GM12878 (cell line): ENCODE measurements around the gene NOTCH1. TPM values are rescaled to one million over a fixed set of nuclear protein-coding genes. Genes with fewer than 3 reads are reported as not detected.
A peak's percentile ranks its signal among the peaks of the same experiment; 100 is the strongest.

Source experiments
- ATAC-seq: fragments of 200-7000 bp; cut with Tn5 transposase; 3 replicates; pipeline ENCODE4 v1.9.1; 2020; ENCODE audit warnings: mild to moderate bottlenecking, moderate library complexity
- BruUV-seq: library from RNA; stranded (reverse); fragments of 400-500 nt; replicated peaks from 2 replicates; lab custom pipeline; 2021; lab: Mats Ljungman, UMichigan
- CTCF ChIA-PET: fragments of 300-600 bp; sonication (Branson Sonifier 250); formaldehyde crosslinking; extraction: SDS; loops from one replicate; lab custom pipeline; 2021; ENCODE audit warnings: inconsistent platforms; lab: Yijun Ruan, JAX
- POLR2A ChIA-PET: fragments of 350-600 bp; formaldehyde crosslinking; extraction: SDS; loops from one replicate; lab custom pipeline; 2021; ENCODE audit warnings: inconsistent platforms; lab: Charles Lee
- RAD21 ChIA-PET: fragments of 300-600 bp; sonication (Branson Sonifier 250); formaldehyde crosslinking; loops from one replicate; lab custom pipeline; 2023; ENCODE audit warnings: antibody characterized with exemption; ENCODE audit not compliant: unreplicated experiment; lab: Charles Lee
- SMC1A ChIA-PET: fragments of 300-600 bp; sonication (Branson Sonifier 250); formaldehyde crosslinking; loops from one replicate; lab custom pipeline; 2023; ENCODE audit not compliant: unreplicated experiment, uncharacterized antibody; lab: Charles Lee
- DNase-seq: peaks from one replicate; pipeline ENCODE4 v3.0.0-alpha.2; 2011; ENCODE audit warnings: low read depth, low spot score
- FAIRE-seq: peaks from 3 replicates; lab custom pipeline; 2011; peaks lifted over from hg19 to GRCh38; lab: Jason Lieb, UNC
- H2AFZ ChIP-seq: 2 replicates; pipeline ENCODE4 v1.6.0; 2011; ENCODE audit warnings: low read depth, low read length, control low read depth; ENCODE audit not compliant: control insufficient read depth
- H3K27ac ChIP-seq: 2 replicates; pipeline ENCODE4 v1.5.1; 2011; ENCODE audit warnings: control low read depth; ENCODE audit not compliant: control insufficient read depth, insufficient read depth
- H3K27me3 ChIP-seq, 2 experiments: replicated peaks in 1 of 2; 2 replicates each; pipeline versions ENCODE4 v1.6.0 to v1.6.1; 2011; ENCODE audit warnings: low read length in 1 of 2; ENCODE audit not compliant: control insufficient read depth in 2 of 2, insufficient read depth in 2 of 2
- H3K36me3 ChIP-seq, 2 experiments: 2 replicates each; pipeline ENCODE4 v1.5.1; 2011; ENCODE audit warnings: low read length in 1 of 2; ENCODE audit not compliant: control insufficient read depth in 2 of 2, insufficient read depth in 2 of 2
- H3K4me1 ChIP-seq: 2 replicates; pipeline ENCODE4 v1.6.1; 2011; ENCODE audit warnings: mild to moderate bottlenecking, low read length, moderate library complexity, mixed read lengths; ENCODE audit not compliant: control insufficient read depth, insufficient read depth
- H3K4me2 ChIP-seq: 2 replicates; pipeline ENCODE4 v1.6.0; 2011; ENCODE audit warnings: control low read depth; ENCODE audit not compliant: control insufficient read depth, insufficient read depth
- H3K4me3 ChIP-seq: fragments of 200-600 bp; sonication (generic); 2 replicates; pipeline ENCODE4 v1.5.1; 2016
- H3K79me2 ChIP-seq: 2 replicates; pipeline ENCODE4 v1.6.0; 2011; ENCODE audit warnings: low read length; ENCODE audit not compliant: control insufficient read depth, insufficient read depth
- H3K9ac ChIP-seq: 2 replicates; pipeline ENCODE4 v1.8.0; 2011; ENCODE audit warnings: low read length, control low read depth, mixed read lengths; ENCODE audit not compliant: control insufficient read depth, insufficient read depth
- H3K9me3 ChIP-seq: replicated peaks from 3 replicates; pipeline ENCODE4 v1.5.1; 2011; ENCODE audit warnings: mild to moderate bottlenecking, low read length; ENCODE audit not compliant: control insufficient read depth, insufficient read depth
- H4K20me1 ChIP-seq: 2 replicates; pipeline ENCODE4 v1.6.0; 2011; ENCODE audit not compliant: control insufficient read depth, insufficient read depth
- ESRRA ChIP-seq: IDR thresholded peaks from 2 replicates; pipeline ENCODE4 v1.6.1; 2012; ENCODE audit warnings: mild to moderate bottlenecking, low read length, improper control_type of control experiment
- IKZF1 ChIP-seq: fragments of 450-650 bp; conservative IDR thresholded peaks from 2 replicates; pipeline ENCODE4 v1.6.1; 2017; ENCODE audit warnings: antibody characterized with exemption, mild to moderate bottlenecking
- MLLT1 ChIP-seq: fragments of 450-650 bp; IDR thresholded peaks from 2 replicates; pipeline ENCODE4 v1.6.1; 2016; ENCODE audit warnings: mild to moderate bottlenecking
- NKRF ChIP-seq: fragments of 450-650 bp; conservative IDR thresholded peaks from 2 replicates; pipeline ENCODE4 v1.6.1; 2017; ENCODE audit warnings: mild to moderate bottlenecking, moderate library complexity
- PAX5 ChIP-seq: IDR thresholded peaks from 2 replicates; pipeline ENCODE4 v1.6.1; 2011; ENCODE audit warnings: low read depth, low read length, borderline replicate concordance
- SMC3 ChIP-seq: IDR thresholded peaks from 2 replicates; pipeline ENCODE4 v1.6.1; 2011; ENCODE audit warnings: low read length, improper control_type of control experiment, borderline replicate concordance
- YY1 ChIP-seq: IDR thresholded peaks from 2 replicates; pipeline ENCODE4 v1.6.1; 2011; ENCODE audit warnings: low read depth, mild to moderate bottlenecking, low read length
- WGBS: methylation state at CpG from one replicate; pipeline ENCODE4 v1.1.6; 2016; ENCODE audit warnings: low lambda C conversion rate; ENCODE audit not compliant: insufficient replicate concordance, insufficient coverage; ENCODE audit errors: missing lambda C conversion rate; 5-methylcytosine and 5-hydroxymethylcytosine counted together
- in situ Hi-C: fragments of 300-500 bp; cut with MboI; formaldehyde crosslinking; loops from 9 replicates; pipeline ENCODE4 v1.14.3; 2018; ENCODE audit warnings: mixed read lengths
- intact Hi-C: fragments of 100-400 bp; cut with micrococcal nuclease; formaldehyde crosslinking; loops from one replicate; pipeline ENCODE4 v1.14.2; 2022; ENCODE audit not compliant: unreplicated experiment
- polyA plus RNA-seq, 11 experiments: library from polyadenylated mRNA; depleted of rRNA in 4 of 11; unstranded in 6 of 11; stranded (reverse) in 5 of 11; fragments of >200 nt; fragmentation: Nextera tagmentation in 4 of 11; fragmentation: Illumina TruSeq in 1 of 11; extraction: Ambion mirVana in 4 of 11; extraction: Trizol in 1 of 11; gene quantifications; 1 replicate in 1 of 11; 2 replicates in 10 of 11; pipeline versions ENCODE4 v1.2.1 to v1.2.3, GENCODE V29; 2011 to 2016; ENCODE audit warnings: inconsistent platforms in 2 of 11, missing spikeins in 2 of 11, low read depth in 1 of 11
- total RNA-seq, 4 experiments: library from RNA; depleted of rRNA in 3 of 4; stranded (reverse); fragments of >200 nt in 3 of 4; fragmentation: Illumina TruSeq in 1 of 4; extraction: Trizol in 1 of 4; gene quantifications; 2 replicates each; pipeline versions ENCODE4 v1.2.1 to v1.2.3, GENCODE V29; 2013 to 2021

NOTCH1 gene
- total and polyA plus RNA-seq, 10 of the 15 experiments (the other 5 are each of a cell fraction or from before 2014, with no cell fraction given), result 0.02 to 40.0 (median 3.7) TPM

GRCh38 chr9:136587145-136587943 lies 41.5 kb upstream of the NOTCH1 start:
- TF ChIP-seq SMC3, result no peak
- no peak for TF ChIP-seq ESRRA
- TF ChIP-seq PAX5, result no peak; the same call in 1 of the 2 replicates
- no peak for TF ChIP-seq NKRF
- TF ChIP-seq MLLT1, result no peak
- peak; percentile 35; the same call in 1 of the 2 replicates for TF ChIP-seq IKZF1
- TF ChIP-seq YY1, result no peak
- Histone ChIP-seq H3K27ac (no peak overlapping the region), H3K36me3 (no peaks in the 10 kb centered on the region), H3K4me1 (peaks cover 14% of the 10 kb centered on the region), H4K20me1 (no peaks in the 10 kb centered on the region), H3K9me3 (no peaks in the 10 kb centered on the region; the same call in 2 of the 3 replicates), H3K27me3 (no peaks in the 10 kb centered on the region; a peak in 1 of 4 replicates), H3K79me2 (no peaks in the 10 kb centered on the region), H2AFZ (no peak overlapping the region), H3K9ac (no peak overlapping the region), H3K4me2 (no peak overlapping the region), H3K4me3 (no peak overlapping the region)
- ChIA-PET CTCF (interaction anchor here (0.7 to 1.6 kb wide), 2 partner anchors 38 to 42 kb away, joined by 3 to 4 read pairs; no protein-coding TSS in a partner anchor), POLR2A (no interaction called here), SMC1A (no interaction called here), RAD21 (no interaction called here)
- in situ Hi-C loops (no loop called here), intact Hi-C loops (no loop called here)
- ATAC-seq (peak; percentile 33), DNase-seq (no peak), FAIRE-seq (no peak)
- no TSS peak for BruUV-seq
- 17% methylated on average over 33 of the region's 33 CpGs for WGBS
